ENCODE data around the gene CACNA1S. TPM values are rescaled to one million over a fixed set of nuclear protein-coding genes. Genes with fewer than 3 reads are reported as not detected.

CACNA1S gene
- total and polyA plus RNA-seq, 2 of the 8 experiments (the other 6 are each of a cell fraction or from before 2014, with no cell fraction given), result 0.06 TPM; not detected in 1

GRCh38 chr1:200990114-200990513, 122.1 kb downstream of the CACNA1S start:
- no peak overlapping the region for H2BK12ac ChIP-seq (ENCODE audit: low read depth, low read length)
- no peak overlapping the region for H3K14ac ChIP-seq (ENCODE audit: insufficient read length)
- H3K79me1 ChIP-seq (ENCODE audit: low read depth, low read length), result no peaks in the 10 kb centered on the region
- H4K5ac ChIP-seq (ENCODE audit: insufficient read length, low read depth, low read length), result no peak overlapping the region
- TF ChIP-seq FOSL1 (IDR thresholded peaks at IDR 0.05; ENCODE audit: insufficient read depth, low read depth, low read length) (no peak), POLR2AphosphoS5 (IDR thresholded peaks at IDR 0.05; ENCODE audit: low read depth, low read length) (no peak), MAX (IDR thresholded peaks at IDR 0.05) (no peak), CTCF (IDR thresholded peaks at IDR 0.05; ENCODE audit: control extremely low read depth in 1 of 3, insufficient read depth in 1 of 3, low read depth in 1 of 3, low read length in 3 of 3) (peak; percentile 9 to 31 (median 17); a peak in 3 of 4 replicates)
- H4K20me1 ChIP-seq (replicated peaks in 1 of 2; ENCODE audit: control insufficient read depth in 1 of 2, insufficient read depth in 2 of 2, low read length in 2 of 2), result peaks cover 0 to 4% of the 10 kb centered on the region in 2 experiments
- CTCF ChIA-PET (ENCODE audit: partially characterized antibody), result interaction anchor here (0.7 to 28.5 kb wide), 13 partner anchors 8 to 129 kb away, joined by 3 to 640 read pairs (median 5); partner anchors contain the start of gene KIF21B
- H3K56ac ChIP-seq (replicated peaks; ENCODE audit: insufficient read length, low read depth, low read length), result no peak overlapping the region
- H3K4me1 ChIP-seq (replicated peaks in 1 of 4; ENCODE audit: control insufficient read depth in 3 of 4, insufficient read depth in 4 of 4, low read length in 3 of 4), result no peaks in the 10 kb centered on the region
- 90% methylated on average over 9 of the region's 9 CpGs; no CpG with 5 or more reads in 1 of the 2 experiments for WGBS, 2 experiments (ENCODE audit: extremely low coverage in 1 of 2, insufficient coverage in 1 of 2, insufficient read length in 1 of 2, insufficient replicate concordance in 2 of 2, low coverage in 1 of 2, low lambda C conversion rate in 2 of 2, missing lambda C conversion rate in 1 of 2)
- no peak overlapping the region for H2BK5ac ChIP-seq (ENCODE audit: low read depth, low read length)
- H3K27me3 ChIP-seq (replicated peaks in 1 of 4; ENCODE audit: control insufficient read depth in 3 of 4, extremely low read depth in 1 of 4, insufficient read depth in 3 of 4, low read length in 3 of 4), result no peaks in the 10 kb centered on the region
- H4K91ac ChIP-seq (replicated peaks; ENCODE audit: insufficient read length, low read length), result no peak overlapping the region
- no peak overlapping the region for H2BK15ac ChIP-seq (ENCODE audit: low read length)
- no peak overlapping the region for H2AK5ac ChIP-seq (ENCODE audit: low read depth, low read length)
- H3K9me3 ChIP-seq (ENCODE audit: insufficient read depth in 2 of 2, low read depth in 1 of 2, low read length in 1 of 2), result no peaks in the 10 kb centered on the region
- H3K4me3 ChIP-seq (ENCODE audit: extremely low read depth in 1 of 4, insufficient read depth in 2 of 4, low read depth in 3 of 4, low read length in 4 of 4), result no peak overlapping the region
- H3K79me2 ChIP-seq (ENCODE audit: control insufficient read depth in 1 of 2, insufficient read depth in 2 of 2, low read length in 2 of 2), result no peaks in the 10 kb centered on the region
- H3K36me3 ChIP-seq (ENCODE audit: control insufficient read depth in 2 of 4, insufficient read depth in 4 of 4, low read length in 3 of 4), result peaks cover 2 to 34% (median 17%) of the 10 kb centered on the region in 4 experiments; a peak in 6 of 8 replicates
- no peak overlapping the region for H3K9ac ChIP-seq (replicated peaks in 1 of 4; ENCODE audit: extremely low read depth in 1 of 4, low read depth in 3 of 4, low read length in 3 of 4)
- no peak overlapping the region for H3K27ac ChIP-seq (ENCODE audit: low read depth, low read length)
- H3K4ac ChIP-seq (replicated peaks; ENCODE audit: insufficient read length, low read depth, low read length), result no peak overlapping the region
- H3K23me2 ChIP-seq (ENCODE audit: low read depth, low read length), result no peaks in the 10 kb centered on the region
- H3K18ac ChIP-seq (ENCODE audit: extremely low read depth, low read length), result no peak overlapping the region
- H4K8ac ChIP-seq (ENCODE audit: extremely low read depth, insufficient read depth, low read length), result no peak overlapping the region
- POLR2A ChIA-PET (ENCODE audit: partially characterized antibody), result interaction anchor here (1.9 kb wide), 1 partner anchor 24 kb away, joined by 4 read pairs; no protein-coding TSS in a partner anchor
- no peak overlapping the region for H2BK20ac ChIP-seq (ENCODE audit: low read length)
- H2AFZ ChIP-seq (ENCODE audit: low read length), result no peak overlapping the region
- H3K4me2 ChIP-seq (ENCODE audit: insufficient read depth in 1 of 2, low read depth in 2 of 2, low read length in 2 of 2), result no peak overlapping the region
- H2BK120ac ChIP-seq (replicated peaks; ENCODE audit: low read depth, low read length), result no peak overlapping the region
- DNase-seq (ENCODE audit: low read depth in 1 of 2, low spot score in 2 of 2) (no peak), FAIRE-seq (no peak)
- H3K23ac ChIP-seq (ENCODE audit: insufficient read length), result no peak overlapping the region

All from H1 (cell line).